ENCODE data around the gene BCOR. TPM values are rescaled to one million over a fixed set of nuclear protein-coding genes. Genes with fewer than 3 reads are reported as not detected.

Gene BCOR
- polyA plus RNA-seq, 1 of the 3 experiments (the other 2 are of a cell fraction): 8.8 TPM

DNA sequence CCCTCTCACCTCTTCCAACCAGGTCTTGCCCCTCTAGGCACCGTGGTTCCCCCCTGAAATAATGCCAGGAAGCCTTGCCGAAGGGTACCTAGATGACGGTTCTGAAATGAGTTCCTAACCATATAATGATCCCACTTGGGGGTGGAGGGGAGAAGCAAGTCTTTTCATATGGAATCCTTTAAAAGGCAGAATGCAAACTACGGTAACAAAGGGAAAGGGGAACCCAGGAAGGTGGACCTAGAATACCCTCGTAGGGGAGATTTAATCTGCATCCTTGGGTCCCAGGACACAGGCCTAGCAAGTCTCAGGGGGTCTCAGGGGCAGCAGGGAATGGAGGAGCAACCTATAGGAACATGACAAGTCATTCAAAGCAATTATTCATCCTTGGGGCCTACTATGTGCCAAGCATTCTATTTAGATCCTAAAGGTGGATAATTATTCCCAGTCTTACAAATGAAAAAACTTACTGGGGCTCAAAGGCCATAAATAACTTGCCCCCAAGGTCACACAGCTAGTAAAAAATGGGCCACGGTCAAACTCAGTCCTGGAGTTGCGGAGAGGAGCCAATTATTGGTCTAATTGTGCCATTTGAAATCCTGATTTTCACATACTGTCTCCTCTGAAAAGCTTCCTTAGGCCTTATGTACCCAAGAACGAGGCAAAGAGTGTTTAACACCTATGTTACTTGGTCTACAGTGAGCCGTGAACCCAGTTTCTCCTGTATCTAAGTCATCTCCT is 8.8 kb downstream of the BCOR start:
- Histone ChIP-seq H3K36me3 (replicated peaks in 1 of 2; ENCODE audit: control insufficient read depth in 1 of 2, insufficient read depth in 2 of 2, low read length in 1 of 2) (no peaks in the 10 kb centered on the region), H3K79me2 (ENCODE audit: insufficient read depth) (peaks cover 99% of the 10 kb centered on the region), H3K27ac (ENCODE audit: low read depth in 2 of 2, low read length in 1 of 2) (peak overlapping the region; percentile 20 to 68), H3K9me2 (no peaks in the 10 kb centered on the region), H2AFZ (ENCODE audit: low read depth) (no peak overlapping the region), H3F3A (replicated peaks; ENCODE audit: insufficient read depth) (peaks cover 3% of the 10 kb centered on the region), H3K27me3 (ENCODE audit: insufficient read depth) (peaks cover 3% of the 10 kb centered on the region; the same call in 1 of the 2 replicates), H3K4me1 (ENCODE audit: control insufficient read depth in 1 of 2, insufficient read depth in 2 of 2, low read depth in 1 of 2, low read length in 1 of 2) (peaks cover 19 to 72% of the 10 kb centered on the region in 2 experiments; a peak in 3 of 4 replicates), H4K20me1 (ENCODE audit: insufficient read depth) (peaks cover 68% of the 10 kb centered on the region), H3K4me2 (peak overlapping the region; percentile 66; the same call in 1 of the 2 replicates), H3K4me3 (ENCODE audit: low read depth in 2 of 2, low read length in 1 of 2) (no peak overlapping the region), H3K9ac (no peak overlapping the region), H3K9me3 (no peaks in the 10 kb centered on the region)
- TF ChIP-seq, protein P1, sequence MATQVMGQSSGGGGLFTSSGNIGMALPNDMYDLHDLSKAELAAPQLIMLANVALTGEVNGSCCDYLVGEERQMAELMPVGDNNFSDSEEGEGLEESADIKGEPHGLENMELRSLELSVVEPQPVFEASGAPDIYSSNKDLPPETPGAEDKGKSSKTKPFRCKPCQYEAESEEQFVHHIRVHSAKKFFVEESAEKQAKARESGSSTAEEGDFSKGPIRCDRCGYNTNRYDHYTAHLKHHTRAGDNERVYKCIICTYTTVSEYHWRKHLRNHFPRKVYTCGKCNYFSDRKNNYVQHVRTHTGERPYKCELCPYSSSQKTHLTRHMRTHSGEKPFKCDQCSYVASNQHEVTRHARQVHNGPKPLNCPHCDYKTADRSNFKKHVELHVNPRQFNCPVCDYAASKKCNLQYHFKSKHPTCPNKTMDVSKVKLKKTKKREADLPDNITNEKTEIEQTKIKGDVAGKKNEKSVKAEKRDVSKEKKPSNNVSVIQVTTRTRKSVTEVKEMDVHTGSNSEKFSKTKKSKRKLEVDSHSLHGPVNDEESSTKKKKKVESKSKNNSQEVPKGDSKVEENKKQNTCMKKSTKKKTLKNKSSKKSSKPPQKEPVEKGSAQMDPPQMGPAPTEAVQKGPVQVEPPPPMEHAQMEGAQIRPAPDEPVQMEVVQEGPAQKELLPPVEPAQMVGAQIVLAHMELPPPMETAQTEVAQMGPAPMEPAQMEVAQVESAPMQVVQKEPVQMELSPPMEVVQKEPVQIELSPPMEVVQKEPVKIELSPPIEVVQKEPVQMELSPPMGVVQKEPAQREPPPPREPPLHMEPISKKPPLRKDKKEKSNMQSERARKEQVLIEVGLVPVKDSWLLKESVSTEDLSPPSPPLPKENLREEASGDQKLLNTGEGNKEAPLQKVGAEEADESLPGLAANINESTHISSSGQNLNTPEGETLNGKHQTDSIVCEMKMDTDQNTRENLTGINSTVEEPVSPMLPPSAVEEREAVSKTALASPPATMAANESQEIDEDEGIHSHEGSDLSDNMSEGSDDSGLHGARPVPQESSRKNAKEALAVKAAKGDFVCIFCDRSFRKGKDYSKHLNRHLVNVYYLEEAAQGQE (IDR thresholded peaks at IDR 0.05; ENCODE audit: low read depth, low read length): no peak
- TF ChIP-seq RAD21 (IDR thresholded peaks at IDR 0.05; ENCODE audit: low read length): no peak
- ChIA-PET CTCF (interaction anchor here (1.3 kb wide), 2 partner anchors 8 to 271 kb away, joined by 3 read pairs; no protein-coding TSS in a partner anchor), POLR2A (no interaction called here)
- no peak for DNase-seq
- WGBS (ENCODE audit: low lambda C conversion rate): 43% methylated on average over 9 of the region's 9 CpGs

DNA sequence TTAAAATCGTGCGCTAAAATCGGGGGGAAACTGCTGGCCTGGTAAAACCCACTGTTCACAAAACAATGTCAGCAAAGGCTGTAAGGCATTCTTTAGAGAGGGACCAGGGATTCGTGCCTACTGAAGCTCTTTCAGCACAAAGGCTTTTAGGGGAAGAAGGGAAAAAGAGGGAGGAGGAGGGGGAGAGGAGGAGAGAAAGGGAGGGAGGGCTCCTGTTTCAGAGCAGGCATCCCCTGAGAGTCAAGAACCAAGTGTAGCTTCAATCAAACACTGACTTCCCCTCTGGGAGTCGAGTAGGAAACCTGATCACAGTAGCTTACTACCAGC is 9.5 kb downstream of the BCOR start:
- WGBS (ENCODE audit: low lambda C conversion rate): 37% methylated on average over 5 of the region's 5 CpGs
- Histone ChIP-seq H3K36me3 (replicated peaks in 1 of 2; ENCODE audit: control insufficient read depth in 1 of 2, insufficient read depth in 2 of 2, low read length in 1 of 2) (no peaks in the 10 kb centered on the region), H3K4me3 (ENCODE audit: low read depth in 2 of 2, low read length in 1 of 2) (no peak overlapping the region), H3K4me1 (ENCODE audit: control insufficient read depth in 1 of 2, insufficient read depth in 2 of 2, low read depth in 1 of 2, low read length in 1 of 2) (peaks cover 19 to 76% of the 10 kb centered on the region in 2 experiments; a peak in 3 of 4 replicates), H3K79me2 (ENCODE audit: insufficient read depth) (peaks cover 99% of the 10 kb centered on the region), H2AFZ (ENCODE audit: low read depth) (no peak overlapping the region), H3K9me2 (no peaks in the 10 kb centered on the region), H3K27me3 (ENCODE audit: insufficient read depth) (no peaks in the 10 kb centered on the region; the same call in 1 of the 2 replicates), H3K9me3 (no peaks in the 10 kb centered on the region), H3K9ac (no peak overlapping the region), H3F3A (replicated peaks; ENCODE audit: insufficient read depth) (peaks cover 3% of the 10 kb centered on the region), H3K4me2 (no peak overlapping the region), H4K20me1 (ENCODE audit: insufficient read depth) (peaks cover 68% of the 10 kb centered on the region), H3K27ac (ENCODE audit: low read depth in 2 of 2, low read length in 1 of 2) (peak overlapping the region; percentile 20 to 53; a peak in 2 of 4 replicates)
- TF ChIP-seq TCF12 (IDR thresholded peaks at IDR 0.05) (no peak), NRF1 (IDR thresholded peaks at IDR 0.05; ENCODE audit: low read depth, low read length) (no peak), RAD21 (IDR thresholded peaks at IDR 0.05; ENCODE audit: low read length) (no peak), RXRA (IDR thresholded peaks at IDR 0.05; ENCODE audit: borderline replicate concordance, low read depth) (no peak), POLR2AphosphoS5 (IDR thresholded peaks at IDR 0.05; ENCODE audit: low read depth, low read length) (no peak), RCOR1 (IDR thresholded peaks at IDR 0.05; ENCODE audit: low read length) (no peak), YY1 (IDR thresholded peaks at IDR 0.05; ENCODE audit: low read depth) (no peak), ELF1 (IDR thresholded peaks at IDR 0.05) (no peak), SMC3 (IDR thresholded peaks at IDR 0.05; ENCODE audit: low read depth, low read length) (no peak), NFIC (IDR thresholded peaks at IDR 0.05; ENCODE audit: borderline replicate concordance) (no peak), CHD2 (IDR thresholded peaks at IDR 0.05; ENCODE audit: low read length, partially characterized antibody) (no peak), FOSL2 (IDR thresholded peaks at IDR 0.05; ENCODE audit: borderline replicate concordance, low read depth) (no peak)
- DNase-seq: no peak
- CTCF ChIA-PET: interaction anchor here (0.9 kb wide), 1 partner anchor 358 kb away, joined by 3 read pairs; no protein-coding TSS in a partner anchor
- POLR2A ChIA-PET: interaction anchor here (1.1 to 1.2 kb wide), 2 partner anchors 9 to 80 kb away, joined by 3 read pairs; partner anchors contain the start of gene BCOR
